KBM-7 (cell line): Measurements from ENCODE around the gene PEBP1.
A peak's percentile ranks its signal among the peaks of the same experiment; 100 is the strongest.

Experiments
- DNase-seq: peaks from one replicate; pipeline ENCODE4 v3.0.0-alpha.2; 2015
- in situ Hi-C: fragments of 300-500 bp; cut with MboI; formaldehyde crosslinking; loops from 2 replicates; pipeline ENCODE4 v1.14.3; 2020; ENCODE audit warnings: low sequenced_read_pairs, low pct_unique_long_range_greater_than_20kb, mixed read lengths

PEBP1 gene

GRCh38 chr12:118135788-118136558 lies at the start of gene PEBP1:
TSS of gene PEBP1 (plus strand) at chr12:118136124. CDS start at chr12:118136210, 86 bp downstream.
- peak; percentile 95 for DNase-seq
- in situ Hi-C loops = no loop called here

GRCh38 chr12:118089782-118090181 lies 46.1 kb upstream of the PEBP1 start:
- in situ Hi-C loops = no loop called here
- DNase-seq = no peak

GRCh38 chr12:118094039-118094438 lies 41.9 kb upstream of the PEBP1 start:
- in situ Hi-C loops = no loop called here
- DNase-seq = no peak

- in situ Hi-C loops = no loop called here
These were observed 37.5 kb upstream of the PEBP1 start for GRCh38 chr12:118098401-118098800.

GRCh38 chr12:118098911-118099671 lies 36.8 kb upstream of the PEBP1 start:
- no peak for DNase-seq
- in situ Hi-C loops = no loop called here

More at GRCh38 chr12:118098401-118098800, 37.5 kb upstream of the PEBP1 start:
- no peak for DNase-seq

- in situ Hi-C loops = no loop called here
- DNase-seq = no peak
These were observed 34.9 kb upstream of the PEBP1 start for GRCh38 chr12:118101051-118101450.

GRCh38 chr12:118102070-118102469 lies 33.9 kb upstream of the PEBP1 start:
- DNase-seq = no peak

GRCh38 chr12:118102609-118103008 lies 33.3 kb upstream of the PEBP1 start:
- no peak for DNase-seq
- in situ Hi-C loops = no loop called here

More at GRCh38 chr12:118102070-118102469, 33.9 kb upstream of the PEBP1 start:
- in situ Hi-C loops = no loop called here

GRCh38 chr12:118103201-118103600 lies 32.7 kb upstream of the PEBP1 start:
- in situ Hi-C loops = no loop called here
- peak; percentile 41 for DNase-seq

GRCh38 chr12:118103601-118104382 lies 32.1 kb upstream of the PEBP1 start, which contains the start of gene VSIG10:
TSS of gene VSIG10 (minus strand) at chr12:118104011. CDS start at chr12:118103671, 340 bp downstream.
- in situ Hi-C loops = no loop called here
- DNase-seq = peak; percentile 81

- in situ Hi-C loops = no loop called here
- DNase-seq = no peak
These were observed 28.9 kb upstream of the PEBP1 start for GRCh38 chr12:118107011-118107410.

GRCh38 chr12:118107694-118108093 lies 28.2 kb upstream of the PEBP1 start:
- in situ Hi-C loops = no loop called here
- no peak for DNase-seq

GRCh38 chr12:118109088-118109487 lies 26.8 kb upstream of the PEBP1 start:
- in situ Hi-C loops = no loop called here
- DNase-seq = no peak

GRCh38 chr12:118119449-118119879 lies 16.5 kb upstream of the PEBP1 start:
- in situ Hi-C loops = no loop called here
- DNase-seq = no peak

- peak; percentile 61 for DNase-seq
- in situ Hi-C loops = no loop called here
These were observed 15.2 kb upstream of the PEBP1 start for GRCh38 chr12:118120579-118121363.

GRCh38 chr12:118122264-118122663 lies 13.7 kb upstream of the PEBP1 start:
- no peak for DNase-seq
- in situ Hi-C loops = no loop called here

- no peak for DNase-seq
- in situ Hi-C loops = no loop called here
These were observed 11.5 kb upstream of the PEBP1 start for GRCh38 chr12:118124333-118124874.

GRCh38 chr12:118125743-118126118 lies 10.2 kb upstream of the PEBP1 start:
- no peak for DNase-seq
- in situ Hi-C loops = no loop called here
